SU-DHL-6 (cell line): Measurements from ENCODE around the gene CADPS.

Experiments
- H2AFZ ChIP-seq: fragments of 200-600 bp; sonication (generic); 2 replicates; pipeline ENCODE4 v1.6.1; 2014; ENCODE audit warnings: low read depth, mild to moderate bottlenecking, moderate library complexity, mixed read lengths, antibody characterized with exemption, low read length; ENCODE audit not compliant: severe bottlenecking
- H3F3A ChIP-seq: fragments of 200-600 bp; shearing (Covaris generic); 2 replicates; pipeline ENCODE4 v1.6.0; 2016; ENCODE audit warnings: antibody characterized with exemption, mild to moderate bottlenecking; ENCODE audit not compliant: insufficient read depth
- H3K27ac ChIP-seq: fragments of 200-600 bp; sonication (generic); 2 replicates; pipeline ENCODE4 v1.5.1; 2016; ENCODE audit warnings: low read depth, mild to moderate bottlenecking, low read length, moderate library complexity, mixed read lengths
- H3K27me3 ChIP-seq: fragments of 200-600 bp; sonication (generic), shearing (Covaris generic); 2 replicates; pipeline ENCODE4 v1.6.0; 2014; ENCODE audit warnings: mild to moderate bottlenecking, low read length
- H3K36me3 ChIP-seq: fragments of 200-600 bp; sonication (generic); 2 replicates; pipeline ENCODE4 v1.6.1; 2014; ENCODE audit warnings: mild to moderate bottlenecking, low read length, mixed read lengths
- H3K4me2 ChIP-seq: fragments of 300-600, 200-600 bp; shearing (Covaris generic), sonication (generic); 2 replicates; pipeline ENCODE4 v1.6.0; 2014; ENCODE audit warnings: low read length, low read depth, mild to moderate bottlenecking; ENCODE audit not compliant: poor library complexity, severe bottlenecking
- H3K4me3 ChIP-seq: fragments of 200-600 bp; sonication (generic); 2 replicates; pipeline ENCODE4 v1.5.1; 2014; ENCODE audit warnings: antibody characterized with exemption, low read length, mild to moderate bottlenecking, mixed read lengths; ENCODE audit not compliant: insufficient read depth, poor library complexity, severe bottlenecking
- H3K79me2 ChIP-seq: fragments of 200-600 bp; sonication (generic); 2 replicates; pipeline ENCODE4 v1.6.1; 2014; ENCODE audit warnings: mild to moderate bottlenecking, low read length, moderate library complexity; ENCODE audit not compliant: insufficient read depth
- H3K9ac ChIP-seq: fragments of 200-600 bp; sonication (generic); 2 replicates; pipeline ENCODE4 v1.7.0; 2014; ENCODE audit warnings: mild to moderate bottlenecking, low read length
- H3K9me2 ChIP-seq: fragments of 200-600 bp; sonication (generic); replicated peaks from 2 replicates; pipeline ENCODE4 v1.6.1; 2014; ENCODE audit warnings: low read length; ENCODE audit not compliant: insufficient read depth
- H3K9me3 ChIP-seq: fragments of 200-600 bp; sonication (generic); 2 replicates; pipeline ENCODE4 v1.6.1; 2014; ENCODE audit warnings: low read length, mixed read lengths; ENCODE audit not compliant: insufficient read depth
- H4K20me1 ChIP-seq: fragments of 200-600 bp; sonication (generic); 2 replicates; pipeline ENCODE4 v1.6.1; 2014; ENCODE audit warnings: low read depth, mild to moderate bottlenecking, antibody characterized with exemption, low read length, moderate library complexity, mixed read lengths
- CTCF ChIP-seq: fragments of 200-600 bp; sonication (generic); IDR thresholded peaks from one replicate; pipeline ENCODE4 v1.5.1; 2017; ENCODE audit warnings: antibody characterized with exemption, mild to moderate bottlenecking, low read length, moderate library complexity; ENCODE audit not compliant: insufficient read depth, poor library complexity, severe bottlenecking
- EZH2phosphoT487 ChIP-seq: fragments of 200-600 bp; sonication (generic), shearing (Covaris generic); conservative IDR thresholded peaks from 2 replicates; pipeline ENCODE4 v1.6.1; 2018; ENCODE audit warnings: mild to moderate bottlenecking, antibody characterized with exemption, low read length, moderate library complexity, mixed read lengths

Gene CADPS

GRCh38 chr3:62605413-62606068, 269.7 kb downstream of the CADPS start:
- Histone ChIP-seq H2AFZ (no peak overlapping the region), H3K4me2 (no peak overlapping the region), H3K79me2 (no peaks in the 10 kb centered on the region), H3K4me3 (no peak overlapping the region), H3K36me3 (no peaks in the 10 kb centered on the region), H3K27ac (no peak overlapping the region), H3K9me3 (no peaks in the 10 kb centered on the region), H4K20me1 (no peaks in the 10 kb centered on the region), H3K9me2 (no peaks in the 10 kb centered on the region), H3K27me3 (no peaks in the 10 kb centered on the region), H3F3A (no peaks in the 10 kb centered on the region), H3K9ac (no peak overlapping the region)
- TF ChIP-seq EZH2phosphoT487 (no peak), CTCF (no peak)

- H3K9me2 ChIP-seq = no peaks in the 10 kb centered on the region
- H4K20me1 ChIP-seq = no peaks in the 10 kb centered on the region
- no peak overlapping the region for H3K4me3 ChIP-seq
- no peaks in the 10 kb centered on the region for H3K79me2 ChIP-seq
- H3K36me3 ChIP-seq = no peaks in the 10 kb centered on the region
- H3K9ac ChIP-seq = no peak overlapping the region
- TF ChIP-seq EZH2phosphoT487 = no peak
- TF ChIP-seq CTCF = no peak
- no peak overlapping the region for H2AFZ ChIP-seq
- no peak overlapping the region for H3K27ac ChIP-seq
- no peaks in the 10 kb centered on the region for H3F3A ChIP-seq
- no peak overlapping the region for H3K4me2 ChIP-seq
- no peaks in the 10 kb centered on the region for H3K9me3 ChIP-seq
- H3K27me3 ChIP-seq = no peaks in the 10 kb centered on the region
Observed at GRCh38 chr3:62604751-62605351, 270.4 kb downstream of the CADPS start.

- Histone ChIP-seq H2AFZ (no peak overlapping the region), H3F3A (no peaks in the 10 kb centered on the region), H3K9me3 (no peaks in the 10 kb centered on the region), H3K27me3 (no peaks in the 10 kb centered on the region), H3K36me3 (no peaks in the 10 kb centered on the region), H4K20me1 (no peaks in the 10 kb centered on the region), H3K27ac (no peak overlapping the region), H3K4me2 (no peak overlapping the region), H3K79me2 (no peaks in the 10 kb centered on the region), H3K9ac (no peak overlapping the region), H3K9me2 (no peaks in the 10 kb centered on the region), H3K4me3 (no peak overlapping the region)
- TF ChIP-seq CTCF = no peak
- TF ChIP-seq EZH2phosphoT487 = no peak
Observed at GRCh38 chr3:62604298-62604697, 270.9 kb downstream of the CADPS start.
